ENCODE data around the gene RIMBP2. TPM values are rescaled to one million over a fixed set of nuclear protein-coding genes. Genes with fewer than 3 reads are reported as not detected.

RIMBP2 gene
- total RNA-seq, 1 donor from 2014 or later, result 0.99 TPM

DNA sequence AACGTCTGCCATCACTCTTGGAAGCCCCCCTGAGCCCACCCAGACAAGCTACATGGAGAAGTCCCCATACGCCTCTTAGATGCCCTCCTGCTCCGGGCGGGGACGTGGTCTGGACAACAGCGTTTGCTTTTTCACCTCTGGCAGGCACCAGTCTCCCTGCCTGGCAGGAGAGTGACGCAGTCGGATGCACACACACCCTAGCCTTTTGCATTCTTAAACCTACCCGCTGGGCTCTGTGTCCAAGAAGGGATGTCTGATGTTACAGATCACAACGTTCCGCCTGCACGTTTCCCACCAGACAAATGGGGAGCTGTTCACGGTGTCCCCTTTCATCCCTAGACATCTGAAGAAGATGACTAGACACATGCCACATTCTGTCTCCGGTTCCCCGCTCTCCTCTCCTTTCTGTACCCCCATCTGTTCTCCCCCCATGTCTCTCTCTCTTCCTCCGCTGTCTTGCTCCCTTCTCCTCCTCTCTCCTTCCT, 100.2 kb downstream of the RIMBP2 start:
- no peak overlapping the region for H3K4me3 ChIP-seq
- no peaks in the 10 kb centered on the region for H3K79me2 ChIP-seq (ENCODE audit: low read depth)
- no peaks in the 10 kb centered on the region for H3K4me1 ChIP-seq
- no peaks in the 10 kb centered on the region for H3F3A ChIP-seq (ENCODE audit: low read depth)
- H3K9me3 Mint-ChIP-seq, result peaks cover 18% of the 10 kb centered on the region
- no peak overlapping the region for H3K9ac ChIP-seq
- no peak overlapping the region for H2AFZ ChIP-seq (replicated peaks)
- H3K36me3 Mint-ChIP-seq, result peaks cover 5% of the 10 kb centered on the region
- no peak for DNase-seq (ENCODE audit: low spot score)
- no peaks in the 10 kb centered on the region for H4K20me1 ChIP-seq (ENCODE audit: low read depth)
- no peak overlapping the region for H3K4me2 ChIP-seq
- no peaks in the 10 kb centered on the region for H3K27me3 ChIP-seq
- no peaks in the 10 kb centered on the region for H3K36me3 ChIP-seq
- no peak overlapping the region for H3K27ac ChIP-seq
- H3K9me3 ChIP-seq (ENCODE audit: low read depth), result no peaks in the 10 kb centered on the region
- peaks cover 2% of the 10 kb centered on the region for H3K27me3 Mint-ChIP-seq (ENCODE audit: insufficient read depth, low read depth)
- TF ChIP-seq EZH2phosphoT487 (IDR thresholded peaks at IDR 0.05), result no peak
- TF ChIP-seq EZH2 (IDR thresholded peaks at IDR 0.05), result no peak
- TF ChIP-seq, protein P1, sequence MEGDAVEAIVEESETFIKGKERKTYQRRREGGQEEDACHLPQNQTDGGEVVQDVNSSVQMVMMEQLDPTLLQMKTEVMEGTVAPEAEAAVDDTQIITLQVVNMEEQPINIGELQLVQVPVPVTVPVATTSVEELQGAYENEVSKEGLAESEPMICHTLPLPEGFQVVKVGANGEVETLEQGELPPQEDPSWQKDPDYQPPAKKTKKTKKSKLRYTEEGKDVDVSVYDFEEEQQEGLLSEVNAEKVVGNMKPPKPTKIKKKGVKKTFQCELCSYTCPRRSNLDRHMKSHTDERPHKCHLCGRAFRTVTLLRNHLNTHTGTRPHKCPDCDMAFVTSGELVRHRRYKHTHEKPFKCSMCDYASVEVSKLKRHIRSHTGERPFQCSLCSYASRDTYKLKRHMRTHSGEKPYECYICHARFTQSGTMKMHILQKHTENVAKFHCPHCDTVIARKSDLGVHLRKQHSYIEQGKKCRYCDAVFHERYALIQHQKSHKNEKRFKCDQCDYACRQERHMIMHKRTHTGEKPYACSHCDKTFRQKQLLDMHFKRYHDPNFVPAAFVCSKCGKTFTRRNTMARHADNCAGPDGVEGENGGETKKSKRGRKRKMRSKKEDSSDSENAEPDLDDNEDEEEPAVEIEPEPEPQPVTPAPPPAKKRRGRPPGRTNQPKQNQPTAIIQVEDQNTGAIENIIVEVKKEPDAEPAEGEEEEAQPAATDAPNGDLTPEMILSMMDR (IDR thresholded peaks at IDR 0.05), result no peak
- H3K27ac Mint-ChIP-seq, result no peak overlapping the region
- H3K4me3 Mint-ChIP-seq, result no peak overlapping the region
- peaks cover 20% of the 10 kb centered on the region for H3K4me1 Mint-ChIP-seq

DNA sequence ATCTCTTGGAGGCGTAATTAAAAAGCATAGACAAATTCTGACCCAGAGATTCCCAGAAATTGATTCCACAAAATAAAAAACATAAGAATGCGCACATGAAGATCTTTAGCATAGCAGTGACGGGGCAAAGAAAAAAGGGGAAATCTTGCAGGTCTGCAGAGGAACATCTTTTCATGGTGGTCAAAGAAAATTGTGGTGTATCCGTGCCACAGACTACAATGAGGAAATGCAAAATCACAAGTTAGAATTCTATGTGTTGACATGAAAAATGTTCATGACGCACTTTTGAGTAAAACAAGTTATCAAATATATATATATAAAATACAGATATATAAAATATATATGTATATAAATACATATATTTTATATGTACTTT, 101.6 kb downstream of the RIMBP2 start:
- Histone ChIP-seq H4K20me1 (ENCODE audit: low read depth) (no peaks in the 10 kb centered on the region), H3K4me2 (no peak overlapping the region), H3F3A (ENCODE audit: low read depth) (no peaks in the 10 kb centered on the region), H3K4me1 (no peaks in the 10 kb centered on the region), H3K27ac (no peak overlapping the region), H3K27me3 (no peaks in the 10 kb centered on the region), H3K9me3 (ENCODE audit: low read depth) (no peaks in the 10 kb centered on the region), H3K4me3 (no peak overlapping the region), H2AFZ (replicated peaks) (no peak overlapping the region), H3K36me3 (no peaks in the 10 kb centered on the region), H3K9ac (no peak overlapping the region), H3K79me2 (ENCODE audit: low read depth) (no peaks in the 10 kb centered on the region)
- H3K36me3 Mint-ChIP-seq, result no peaks in the 10 kb centered on the region
- no peak overlapping the region for H3K27ac Mint-ChIP-seq
- DNase-seq (ENCODE audit: low spot score), result no peak
- TF ChIP-seq EZH2phosphoT487 (IDR thresholded peaks at IDR 0.05) (no peak), EZH2 (IDR thresholded peaks at IDR 0.05) (no peak)
- TF ChIP-seq, protein P1 (IDR thresholded peaks at IDR 0.05), result no peak
- no peak overlapping the region for H3K4me3 Mint-ChIP-seq
- H3K27me3 Mint-ChIP-seq (ENCODE audit: insufficient read depth, low read depth), result no peaks in the 10 kb centered on the region
- peaks cover 9% of the 10 kb centered on the region for H3K9me3 Mint-ChIP-seq
- peaks cover 18% of the 10 kb centered on the region for H3K4me1 Mint-ChIP-seq

DNA sequence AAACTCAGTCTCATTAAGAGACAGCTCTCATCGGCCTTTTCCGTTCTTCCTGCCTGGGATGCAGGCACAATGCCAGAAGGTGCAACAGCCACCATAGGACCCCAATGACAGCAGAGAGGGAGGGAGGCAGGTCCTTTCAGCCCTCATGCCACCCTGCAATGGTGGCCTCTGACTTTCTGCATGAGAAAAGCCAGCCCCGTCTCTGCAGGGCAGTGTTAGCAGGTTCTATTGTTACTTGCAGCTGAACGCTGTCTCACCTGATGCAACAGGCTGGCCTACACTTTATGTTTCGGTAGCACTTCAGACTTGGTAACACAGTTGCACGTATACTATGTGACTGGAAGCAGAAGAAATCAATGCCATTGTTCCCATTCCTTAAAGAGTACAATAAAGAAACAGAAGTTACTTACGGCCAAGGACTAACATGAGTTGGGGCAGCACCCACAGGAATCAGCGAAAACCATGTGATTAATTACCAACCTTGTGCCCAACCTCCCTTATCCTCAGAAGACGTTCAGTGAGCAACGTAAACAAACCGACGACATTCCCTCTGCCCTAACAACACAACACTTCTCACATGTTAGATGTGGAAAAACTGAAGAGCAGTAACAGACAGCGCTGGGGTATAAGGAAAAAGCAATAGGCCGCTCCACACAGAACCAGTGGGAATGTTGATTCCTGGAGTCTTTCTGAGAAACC, 102.1 kb downstream of the RIMBP2 start:
- no peaks in the 10 kb centered on the region for H4K20me1 ChIP-seq (ENCODE audit: low read depth)
- H3K79me2 ChIP-seq (ENCODE audit: low read depth), result no peaks in the 10 kb centered on the region
- Mint-ChIP-seq H3K27ac (no peak overlapping the region), H3K4me3 (no peak overlapping the region), H3K27me3 (ENCODE audit: insufficient read depth, low read depth) (no peaks in the 10 kb centered on the region), H3K36me3 (no peaks in the 10 kb centered on the region), H3K4me1 (peaks cover 15% of the 10 kb centered on the region), H3K9me3 (peaks cover 3% of the 10 kb centered on the region)
- no peak overlapping the region for H3K4me2 ChIP-seq
- H3K36me3 ChIP-seq, result no peaks in the 10 kb centered on the region
- no peaks in the 10 kb centered on the region for H3K4me1 ChIP-seq
- H3F3A ChIP-seq (ENCODE audit: low read depth), result no peaks in the 10 kb centered on the region
- H3K27me3 ChIP-seq, result no peaks in the 10 kb centered on the region
- DNase-seq (ENCODE audit: low spot score), result no peak
- H2AFZ ChIP-seq (replicated peaks), result no peak overlapping the region
- no peak overlapping the region for H3K9ac ChIP-seq
- H3K27ac ChIP-seq, result no peak overlapping the region
- no peak overlapping the region for H3K4me3 ChIP-seq
- no peaks in the 10 kb centered on the region for H3K9me3 ChIP-seq (ENCODE audit: low read depth)
- TF ChIP-seq, protein P1 (IDR thresholded peaks at IDR 0.05), result no peak
- TF ChIP-seq EZH2phosphoT487 (IDR thresholded peaks at IDR 0.05) (no peak), EZH2 (IDR thresholded peaks at IDR 0.05) (no peak)
